GM23248 (cell line): Measurements from ENCODE around the gene SAMD7. TPM values are rescaled to one million over a fixed set of nuclear protein-coding genes. Genes with fewer than 3 reads are reported as not detected.

ENCODE experiments used
- DNase-seq: peaks from one replicate; pipeline ENCODE4 v3.0.0-alpha.2; 2015
- H2AFZ ChIP-seq: fragments of 200-600 bp; sonication (generic); 2 replicates; pipeline ENCODE4 v1.6.1; 2016; ENCODE audit warnings: antibody characterized with exemption
- H3F3A ChIP-seq: fragments of 200-600 bp; sonication (generic); 2 replicates; pipeline ENCODE4 v1.6.1; 2016; ENCODE audit warnings: mild to moderate bottlenecking, antibody characterized with exemption, mixed run types; ENCODE audit not compliant: insufficient read depth
- H3K27ac ChIP-seq: fragments of 200-600 bp; sonication (generic); 2 replicates; pipeline ENCODE4 v1.5.1; 2016; ENCODE audit warnings: mild to moderate bottlenecking
- H3K27me3 ChIP-seq: fragments of 200-600 bp; sonication (generic); replicated peaks from 2 replicates; pipeline ENCODE4 v1.6.1; 2016; ENCODE audit warnings: mild to moderate bottlenecking; ENCODE audit not compliant: insufficient read depth
- H3K36me3 ChIP-seq: fragments of 200-600 bp; sonication (generic); 2 replicates; pipeline ENCODE4 v1.6.1; 2016; ENCODE audit warnings: low read depth, mild to moderate bottlenecking
- H3K4me1 ChIP-seq: fragments of 200-600 bp; sonication (generic); 2 replicates; pipeline ENCODE4 v1.6.1; 2016; ENCODE audit warnings: mild to moderate bottlenecking; ENCODE audit not compliant: insufficient read depth
- H3K4me2 ChIP-seq: fragments of 200-600 bp; sonication (generic); one replicate; pipeline ENCODE4 v1.6.1; 2016; ENCODE audit warnings: mild to moderate bottlenecking; ENCODE audit not compliant: unreplicated experiment
- H3K4me3 ChIP-seq: fragments of 200-600 bp; sonication (generic); 2 replicates; pipeline ENCODE4 v1.5.1; 2016; ENCODE audit warnings: mild to moderate bottlenecking
- H3K79me2 ChIP-seq: fragments of 200-600 bp; sonication (generic); 2 replicates; pipeline ENCODE4 v1.6.1; 2016; ENCODE audit warnings: mild to moderate bottlenecking; ENCODE audit not compliant: insufficient read depth
- H3K9ac ChIP-seq: fragments of 200-600 bp; sonication (generic); 2 replicates; pipeline ENCODE4 v1.6.1; 2016; ENCODE audit warnings: mild to moderate bottlenecking
- H3K9me2 ChIP-seq: fragments of 200-600 bp; sonication (generic); 2 replicates; pipeline ENCODE4 v1.6.1; 2016; ENCODE audit warnings: mixed run types, mild to moderate bottlenecking, moderate library complexity; ENCODE audit not compliant: insufficient read depth
- H3K9me3 ChIP-seq: fragments of 200-600 bp; sonication (generic); one replicate; pipeline ENCODE4 v1.6.1; 2017; ENCODE audit warnings: low read depth
- H4K20me1 ChIP-seq: fragments of 200-600 bp; sonication (generic); 2 replicates; pipeline ENCODE4 v1.6.0; 2016; ENCODE audit not compliant: insufficient read depth
- EZH2 ChIP-seq: fragments of 200-600 bp; sonication (generic); IDR thresholded peaks from 2 replicates; pipeline ENCODE4 v1.6.1; 2018; ENCODE audit warnings: antibody characterized with exemption, mild to moderate bottlenecking; ENCODE audit not compliant: insufficient read depth, poor library complexity, severe bottlenecking
- EZH2phosphoT487 ChIP-seq: fragments of 200-600 bp; sonication (generic); IDR thresholded peaks from 2 replicates; pipeline ENCODE4 v1.6.1; 2018; ENCODE audit warnings: antibody characterized with exemption, moderate library complexity, mild to moderate bottlenecking, low read depth; ENCODE audit not compliant: insufficient read depth
- WGBS, 2 experiments: methylation state at CpG; one replicate each; pipeline ENCODE4 v1.1.6; 2015 to 2017; ENCODE audit warnings: low lambda C conversion rate in 2 of 2, low coverage in 1 of 2; ENCODE audit errors: missing lambda C conversion rate in 2 of 2; 5-methylcytosine and 5-hydroxymethylcytosine counted together
- in situ Hi-C: fragments of 300-500 bp; cut with MboI; formaldehyde crosslinking; loops from 2 replicates; pipeline ENCODE4 v1.15.0; 2020
- polyA plus RNA-seq: library from polyadenylated mRNA; unstranded; fragments of >200 nt; fragmentation: Nextera tagmentation; extraction: Ambion mirVana; gene quantifications from 2 replicates; pipeline ENCODE4 v1.2.1, GENCODE V29; 2016
- total RNA-seq: library from RNA; depleted of rRNA; stranded (reverse); fragments of >200 nt; shearing (Covaris generic); gene quantifications from 2 replicates; pipeline ENCODE4 v1.2.3, GENCODE V29; 2014

SAMD7 gene
- total and polyA plus RNA-seq, 2 experiments from 2014 or later, result not detected

DNA sequence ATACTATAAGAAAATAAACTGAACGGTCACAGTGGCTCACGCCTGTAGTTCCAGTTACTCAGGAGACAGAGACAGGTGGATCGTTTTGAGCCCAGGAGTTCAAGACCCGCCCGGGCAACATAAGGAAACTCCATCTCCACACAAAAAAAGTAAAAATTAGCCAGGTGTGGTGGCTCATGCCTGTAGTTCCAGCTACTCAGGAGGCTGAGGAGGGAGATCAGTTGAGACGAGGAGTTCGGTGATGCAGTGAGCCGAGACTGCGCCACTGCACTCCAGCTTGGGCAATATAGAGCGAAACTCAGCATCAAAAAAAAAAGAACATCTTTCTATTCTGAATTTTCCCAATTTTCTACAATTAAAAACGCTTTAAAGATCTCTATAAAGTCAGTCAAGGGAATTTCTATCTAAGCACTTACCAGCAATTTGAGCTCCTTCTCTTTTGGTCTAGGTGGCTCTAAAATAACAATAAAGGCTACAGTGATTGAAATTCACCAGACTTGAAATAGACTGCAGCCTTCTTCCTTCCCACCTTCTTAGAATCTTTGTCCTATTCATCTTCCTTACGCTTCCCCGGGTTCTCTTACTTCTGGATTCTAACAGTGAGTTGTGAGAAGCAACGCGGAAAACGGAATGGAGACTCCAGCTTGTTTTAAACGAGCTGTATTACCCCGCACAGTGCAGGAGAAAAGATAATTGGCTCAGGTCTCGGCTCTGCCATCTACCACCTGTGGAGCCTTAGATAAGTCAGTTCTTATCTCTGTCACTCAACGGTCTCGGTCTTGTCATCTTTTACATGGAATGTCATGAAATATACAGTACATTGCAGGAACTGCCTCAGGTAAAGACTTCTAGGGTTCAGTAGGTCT, 54.4 kb downstream of the SAMD7 start:
- H3K79me2 ChIP-seq, result peaks cover 48% of the 10 kb centered on the region
- no peaks in the 10 kb centered on the region; the same call in 1 of the 2 replicates for H3F3A ChIP-seq
- in situ Hi-C loops, result no loop called here
- peak overlapping the region; percentile 95 for H3K9ac ChIP-seq
- DNase-seq, result peak; percentile 17
- peaks cover 14% of the 10 kb centered on the region; the same call in 1 of the 2 replicates for H4K20me1 ChIP-seq
- no peaks in the 10 kb centered on the region for H3K36me3 ChIP-seq
- peak overlapping the region; percentile 92 for H3K4me3 ChIP-seq
- H3K27ac ChIP-seq, result peak overlapping the region; percentile 86
- WGBS, 2 experiments, result 62 to 63% methylated on average over 21 of the region's 21 CpGs
- peak overlapping the region; percentile 98 for H2AFZ ChIP-seq
- no peaks in the 10 kb centered on the region for H3K9me3 ChIP-seq
- peak overlapping the region; percentile 74 for H3K4me2 ChIP-seq
- no peaks in the 10 kb centered on the region for H3K9me2 ChIP-seq
- no peak for TF ChIP-seq EZH2phosphoT487
- no peak for TF ChIP-seq EZH2
- H3K27me3 ChIP-seq, result no peaks in the 10 kb centered on the region
- peaks cover 18% of the 10 kb centered on the region for H3K4me1 ChIP-seq

DNA sequence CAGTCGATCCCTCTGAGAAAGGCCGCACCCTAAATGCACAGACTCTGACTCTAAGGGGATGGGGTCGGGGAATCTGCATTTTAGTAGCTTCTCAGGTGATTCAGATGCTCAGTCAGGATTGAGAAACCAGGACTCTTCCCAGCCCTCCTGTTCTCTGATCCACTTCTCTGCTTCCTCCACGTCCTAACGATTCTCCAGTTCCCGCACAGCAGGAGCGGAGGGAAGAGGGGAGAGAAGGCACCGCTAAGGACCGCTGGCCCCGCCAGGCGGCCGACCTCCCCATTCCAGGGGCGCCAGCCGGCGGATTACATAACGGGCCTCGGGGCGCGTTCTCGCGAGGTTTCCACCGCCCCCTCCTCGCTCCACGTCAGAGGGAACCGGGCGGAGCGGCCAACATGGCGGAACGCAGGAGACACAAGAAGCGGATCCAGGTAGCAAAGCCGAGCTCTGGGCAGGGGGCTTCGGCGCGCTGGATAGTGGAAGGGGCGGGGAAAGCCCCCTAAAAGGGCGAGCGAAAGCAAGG, 55.1 kb downstream of the SAMD7 start, which contains the start of gene SEC62:
SEC62 (plus strand) TSS at position 380 of the 523 bp plus-strand sequence; CDS start at position 396, 16 bp downstream.
- Histone ChIP-seq H3K9me3 (no peaks in the 10 kb centered on the region), H3K27me3 (no peaks in the 10 kb centered on the region), H3K36me3 (no peaks in the 10 kb centered on the region), H3K79me2 (peaks cover 55% of the 10 kb centered on the region), H3K4me3 (peak within 1 kb of the TSS; percentile 92), H3K9me2 (no peaks in the 10 kb centered on the region), H3K4me2 (peak within 1 kb of the TSS; percentile 100), H3F3A (no peaks in the 10 kb centered on the region; the same call in 1 of the 2 replicates), H3K9ac (peak within 1 kb of the TSS; percentile 95), H4K20me1 (peaks cover 14% of the 10 kb centered on the region; the same call in 1 of the 2 replicates), H3K4me1 (peaks cover 18% of the 10 kb centered on the region), H2AFZ (peak within 1 kb of the TSS; percentile 98), H3K27ac (peak within 1 kb of the TSS; percentile 86)
- TF ChIP-seq EZH2 (no peak), EZH2phosphoT487 (no peak)
- in situ Hi-C loops, result no loop called here
- 1 to 2% methylated on average over 30 to 37 of the region's 37 CpGs for WGBS, 2 experiments
- DNase-seq, result peak; percentile 97

DNA sequence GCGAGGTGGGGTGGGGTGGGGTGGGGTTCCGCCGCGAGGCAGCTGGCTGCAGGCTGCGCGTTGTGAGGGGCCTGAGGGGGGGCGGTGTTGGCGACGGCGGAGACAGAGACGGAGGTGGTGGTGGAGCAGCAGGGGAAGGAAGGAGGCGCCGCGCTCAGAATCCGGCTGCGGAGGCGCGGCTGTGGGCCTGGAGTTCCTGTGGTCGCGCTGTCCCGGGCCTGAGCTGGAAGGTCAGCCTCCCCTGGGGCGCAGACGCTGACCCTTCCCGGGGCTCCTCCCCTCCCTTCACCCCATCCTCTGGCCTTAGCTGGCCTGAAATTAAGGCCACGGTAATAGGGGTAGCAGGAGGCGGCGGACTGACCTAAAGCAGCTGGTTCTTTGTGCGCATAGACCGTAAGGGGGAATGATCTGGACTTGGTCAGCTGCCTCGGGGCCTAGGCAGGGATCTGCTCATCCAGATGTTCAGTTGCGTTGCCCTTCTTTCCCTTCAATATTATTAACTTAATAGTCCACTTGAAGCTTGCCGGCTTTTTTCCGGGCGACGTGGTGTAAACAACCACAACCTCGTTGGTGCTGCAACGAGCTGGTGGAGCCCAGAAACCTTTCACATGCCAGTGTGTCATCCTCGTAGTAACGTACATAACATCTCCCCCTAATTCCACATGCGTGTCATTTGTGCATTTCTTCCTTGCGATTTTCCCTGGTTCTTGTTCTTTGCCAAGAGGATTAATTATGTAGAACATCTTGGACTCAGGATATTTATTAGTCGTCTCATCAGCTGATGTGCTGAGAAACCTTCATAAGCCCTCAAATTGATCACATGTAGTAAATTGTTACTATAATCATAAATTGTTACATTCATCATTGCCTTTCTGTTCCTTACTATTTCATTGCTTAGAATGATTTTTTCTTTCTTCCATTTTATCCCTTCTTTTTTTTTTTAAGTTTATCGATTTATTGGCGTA, 55.9 kb downstream of the SAMD7 start:
- TF ChIP-seq EZH2phosphoT487 (no peak), EZH2 (no peak)
- no peaks in the 10 kb centered on the region; the same call in 1 of the 2 replicates for H3F3A ChIP-seq
- H3K27me3 ChIP-seq, result no peaks in the 10 kb centered on the region
- peak overlapping the region; percentile 100 for H3K4me2 ChIP-seq
- no peaks in the 10 kb centered on the region for H3K36me3 ChIP-seq
- DNase-seq, result peak; percentile 86
- in situ Hi-C loops, result no loop called here
- WGBS, 2 experiments, result 1 to 3% methylated on average over 27 to 39 of the region's 44 CpGs
- H3K9me2 ChIP-seq, result no peaks in the 10 kb centered on the region
- H3K4me1 ChIP-seq, result peaks cover 18% of the 10 kb centered on the region
- peak overlapping the region; percentile 98 for H2AFZ ChIP-seq
- H4K20me1 ChIP-seq, result peaks cover 14% of the 10 kb centered on the region; the same call in 1 of the 2 replicates
- no peaks in the 10 kb centered on the region for H3K9me3 ChIP-seq
- peak overlapping the region; percentile 92 for H3K4me3 ChIP-seq
- peak overlapping the region; percentile 86 for H3K27ac ChIP-seq
- H3K79me2 ChIP-seq, result peaks cover 62% of the 10 kb centered on the region
- peak overlapping the region; percentile 95 for H3K9ac ChIP-seq
